Urothelium cell line (cell line): ENCODE measurements around the gene FBLN2.

Source experiments
- DNase-seq: peaks from one replicate; pipeline ENCODE4 v3.0.0; 2011; ENCODE audit warnings: low spot score, mixed read lengths
- FAIRE-seq: peaks from 2 replicates; lab custom pipeline; 2011; peaks lifted over from hg19 to GRCh38; lab: Jason Lieb, UNC

FBLN2 gene

GRCh38 chr3:13596426-13597205 lies 47.7 kb downstream of the FBLN2 start:
- DNase-seq (no peak), FAIRE-seq (no peak)

- DNase-seq (no peak), FAIRE-seq (no peak)
Measured at GRCh38 chr3:13597661-13598060, 48.7 kb downstream of the FBLN2 start.

- no peak for DNase-seq
Measured at GRCh38 chr3:13598201-13598600, 49.3 kb downstream of the FBLN2 start.

GRCh38 chr3:13598926-13599886 lies 50.3 kb downstream of the FBLN2 start:
- peak; percentile 70 for FAIRE-seq

More at GRCh38 chr3:13598201-13598600, 49.3 kb downstream of the FBLN2 start:
- no peak for FAIRE-seq

GRCh38 chr3:13599887-13600450 lies 51.0 kb downstream of the FBLN2 start:
- no peak for FAIRE-seq

More at GRCh38 chr3:13598926-13599886, 50.3 kb downstream of the FBLN2 start:
- DNase-seq, result peak; percentile 73

GRCh38 chr3:13600950-13601691 lies 52.2 kb downstream of the FBLN2 start:
- DNase-seq, result peak; percentile 81
- FAIRE-seq, result peak; percentile 75

More at GRCh38 chr3:13599887-13600450, 51.0 kb downstream of the FBLN2 start:
- DNase-seq, result no peak

- DNase-seq (no peak), FAIRE-seq (no peak)
Measured at GRCh38 chr3:13601692-13602080, 52.8 kb downstream of the FBLN2 start.

GRCh38 chr3:13605555-13605954 lies 56.6 kb downstream of the FBLN2 start:
- FAIRE-seq (no peak), DNase-seq (no peak)

GRCh38 chr3:13607821-13608597 lies 59.1 kb downstream of the FBLN2 start:
- FAIRE-seq (peak; percentile 56), DNase-seq (no peak)

GRCh38 chr3:13608969-13609725 lies 60.2 kb downstream of the FBLN2 start:
- DNase-seq, result no peak
- no peak for FAIRE-seq

GRCh38 chr3:13610006-13610570 lies 61.2 kb downstream of the FBLN2 start:
- no peak for DNase-seq
- FAIRE-seq, result no peak

GRCh38 chr3:13611221-13611620 lies 62.3 kb downstream of the FBLN2 start:
- FAIRE-seq (no peak), DNase-seq (no peak)

- DNase-seq, result no peak
Measured at GRCh38 chr3:13612829-13613228, 63.9 kb downstream of the FBLN2 start.

GRCh38 chr3:13613343-13614190 lies 64.6 kb downstream of the FBLN2 start:
- DNase-seq (no peak), FAIRE-seq (no peak)

More at GRCh38 chr3:13612829-13613228, 63.9 kb downstream of the FBLN2 start:
- FAIRE-seq, result peak; percentile 5

GRCh38 chr3:13614607-13615006 lies 65.7 kb downstream of the FBLN2 start:
- DNase-seq (no peak), FAIRE-seq (peak; percentile 91)

GRCh38 chr3:13615019-13615528 lies 66.1 kb downstream of the FBLN2 start:
- DNase-seq, result no peak
- no peak for FAIRE-seq

- no peak for FAIRE-seq
- no peak for DNase-seq
Measured at GRCh38 chr3:13616359-13616758, 67.4 kb downstream of the FBLN2 start.
